ENCODE measurements around the gene PPFIA3. TPM values are rescaled to one million over a fixed set of nuclear protein-coding genes. Genes with fewer than 3 reads are reported as not detected.

Gene PPFIA3
- total and polyA plus RNA-seq, 9 donors: 0.55 to 6.1 (median 3.2) TPM

DNA sequence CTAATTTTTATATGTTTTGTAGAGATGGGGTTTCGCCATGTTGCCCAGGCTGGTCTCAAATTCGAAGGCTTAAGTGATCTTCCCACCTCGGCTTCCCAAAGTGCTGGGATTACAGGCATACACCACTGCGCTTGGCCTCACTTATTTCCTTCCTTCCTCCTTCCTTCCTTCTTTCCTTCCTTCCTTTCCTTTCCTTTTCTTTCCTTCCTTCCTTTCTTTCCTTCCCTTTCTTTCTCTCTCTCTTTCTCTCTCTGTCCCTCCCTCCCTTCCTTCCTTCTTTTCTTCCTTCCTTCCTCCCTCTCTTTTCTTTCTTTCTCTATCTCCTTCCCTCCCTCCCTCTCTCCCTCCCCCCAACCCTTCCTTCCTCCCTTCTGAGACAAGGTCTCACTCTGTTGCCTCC, 75.1 kb downstream of the PPFIA3 start:
- Histone ChIP-seq H3K27me3 (no peaks in the 10 kb centered on the region), H3K9me3 (no peaks in the 10 kb centered on the region), H3K36me3 (no peaks in the 10 kb centered on the region), H3K4me3 (no peak overlapping the region), H3K27ac (no peak overlapping the region), H3K4me1 (ENCODE audit: insufficient read depth) (no peaks in the 10 kb centered on the region)
- DNase-seq: no peak
- WGBS, 3 donors: 85 to 92% (median 92%) methylated on average over 4 of the region's 4 CpGs
- TF ChIP-seq, protein P1, sequence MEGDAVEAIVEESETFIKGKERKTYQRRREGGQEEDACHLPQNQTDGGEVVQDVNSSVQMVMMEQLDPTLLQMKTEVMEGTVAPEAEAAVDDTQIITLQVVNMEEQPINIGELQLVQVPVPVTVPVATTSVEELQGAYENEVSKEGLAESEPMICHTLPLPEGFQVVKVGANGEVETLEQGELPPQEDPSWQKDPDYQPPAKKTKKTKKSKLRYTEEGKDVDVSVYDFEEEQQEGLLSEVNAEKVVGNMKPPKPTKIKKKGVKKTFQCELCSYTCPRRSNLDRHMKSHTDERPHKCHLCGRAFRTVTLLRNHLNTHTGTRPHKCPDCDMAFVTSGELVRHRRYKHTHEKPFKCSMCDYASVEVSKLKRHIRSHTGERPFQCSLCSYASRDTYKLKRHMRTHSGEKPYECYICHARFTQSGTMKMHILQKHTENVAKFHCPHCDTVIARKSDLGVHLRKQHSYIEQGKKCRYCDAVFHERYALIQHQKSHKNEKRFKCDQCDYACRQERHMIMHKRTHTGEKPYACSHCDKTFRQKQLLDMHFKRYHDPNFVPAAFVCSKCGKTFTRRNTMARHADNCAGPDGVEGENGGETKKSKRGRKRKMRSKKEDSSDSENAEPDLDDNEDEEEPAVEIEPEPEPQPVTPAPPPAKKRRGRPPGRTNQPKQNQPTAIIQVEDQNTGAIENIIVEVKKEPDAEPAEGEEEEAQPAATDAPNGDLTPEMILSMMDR (IDR thresholded peaks at IDR 0.05): no peak
- TF ChIP-seq POLR2A (IDR thresholded peaks at IDR 0.05) (no peak), EP300 (IDR thresholded peaks at IDR 0.05) (no peak)
- intact Hi-C loops (cut with DNase I): no loop called here

DNA sequence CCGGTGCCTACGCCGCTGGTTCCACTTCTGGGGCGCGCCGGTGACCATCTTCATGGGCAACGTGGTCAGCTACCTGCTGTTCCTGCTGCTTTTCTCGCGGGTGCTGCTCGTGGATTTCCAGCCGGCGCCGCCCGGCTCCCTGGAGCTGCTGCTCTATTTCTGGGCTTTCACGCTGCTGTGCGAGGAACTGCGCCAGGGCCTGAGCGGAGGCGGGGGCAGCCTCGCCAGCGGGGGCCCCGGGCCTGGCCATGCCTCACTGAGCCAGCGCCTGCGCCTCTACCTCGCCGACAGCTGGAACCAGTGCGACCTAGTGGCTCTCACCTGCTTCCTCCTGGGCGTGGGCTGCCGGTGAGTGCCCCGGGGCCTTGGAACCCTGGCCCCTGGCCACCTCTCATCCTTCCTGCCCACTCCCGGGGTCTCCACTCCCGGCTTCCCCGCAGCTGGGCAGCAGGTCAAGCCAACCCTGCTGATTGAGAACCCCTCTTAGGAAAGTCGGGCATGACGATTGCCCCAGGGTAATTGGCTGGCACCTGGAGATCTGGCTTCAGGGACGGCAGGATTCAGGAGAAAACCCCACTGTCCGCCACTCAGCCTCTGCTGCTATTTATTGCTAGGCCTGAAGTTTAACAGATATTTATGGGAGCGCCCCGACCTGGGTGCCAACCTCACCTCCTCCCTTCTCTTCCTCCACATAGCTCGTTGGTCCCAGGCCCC, 77.3 kb downstream of the PPFIA3 start:
- DNase-seq: peak in 2 of 5 donors; percentile 41 to 42
- intact Hi-C loops (cut with DNase I): no loop called here
- Histone ChIP-seq H3K27ac (no peak overlapping the region), H3K36me3 (no peaks in the 10 kb centered on the region), H3K4me1 (ENCODE audit: insufficient read depth) (no peaks in the 10 kb centered on the region), H3K9me3 (no peaks in the 10 kb centered on the region), H3K27me3 (no peaks in the 10 kb centered on the region), H3K4me3 (no peak overlapping the region)
- 51 to 65% (median 52%) methylated on average over 36 to 40 of the region's 40 CpGs for WGBS, 3 donors
- TF ChIP-seq EP300 (IDR thresholded peaks at IDR 0.05) (no peak), POLR2A (IDR thresholded peaks at IDR 0.05) (no peak)
- TF ChIP-seq, protein P1 (IDR thresholded peaks at IDR 0.05): no peak

GRCh38 chr19:49200238-49200862, 81.0 kb downstream of the PPFIA3 start:
- Histone ChIP-seq H3K9me3 (no peaks in the 10 kb centered on the region), H3K27me3 (no peaks in the 10 kb centered on the region), H3K36me3 (no peaks in the 10 kb centered on the region), H3K4me1 (ENCODE audit: insufficient read depth) (no peaks in the 10 kb centered on the region), H3K27ac (no peak overlapping the region), H3K4me3 (no peak overlapping the region)
- TF ChIP-seq POLR2A (IDR thresholded peaks at IDR 0.05): no peak
- TF ChIP-seq, protein P1 (IDR thresholded peaks at IDR 0.05): no peak
- TF ChIP-seq EP300 (IDR thresholded peaks at IDR 0.05): no peak
- 88 to 89% (median 88%) methylated on average over 29 of the region's 29 CpGs for WGBS, 3 donors
- intact Hi-C loops (cut with DNase I): no loop called here
- DNase-seq: no peak

Small RNAs within 50 kb of the gene (small RNA-seq; reads per million reads assigned to genes)
- gene RN7SL708P: not detected

Other genes starting within 250 kb of the PPFIA3 start
- gene PPP1R15A, start 247.1 kb upstream of the PPFIA3 start, total RNA-seq: 100 to 1,000 TPM in 1 of 7 donors, 10 to 100 TPM in 6; 22.8 to 156 (median 40.1) TPM
- gene PPP1R15A, start 247.1 kb upstream of the PPFIA3 start, polyA plus RNA-seq: 10 to 100 TPM; 63.2 to 66.2 TPM
- gene TULP2, start 220.8 kb upstream of the PPFIA3 start, total RNA-seq: 1 to 10 TPM in 5 of 7 donors, not detected in 2; 1.8 to 3.3 (median 2.5) TPM
- gene TULP2, start 220.8 kb upstream of the PPFIA3 start, polyA plus RNA-seq: under 1 TPM; 0.35 to 0.40 TPM
- gene NUCB1, start 219.2 kb upstream of the PPFIA3 start, total RNA-seq: 100 to 1,000 TPM; 128 to 249 (median 189) TPM
- gene NUCB1, start 219.2 kb upstream of the PPFIA3 start, polyA plus RNA-seq: 100 to 1,000 TPM; 141 to 230 TPM
- under 1 TPM in 4 of 7 donors, not detected in 3; 0.28 to 0.78 (median 0.68) TPM for gene DHDH, start 185.8 kb upstream of the PPFIA3 start, total RNA-seq
- gene DHDH, start 185.8 kb upstream of the PPFIA3 start, polyA plus RNA-seq: under 1 TPM in 1 of 2 donors, not detected in 1; 0.52 TPM
- 10 to 100 TPM; 10.6 to 57.7 (median 45.9) TPM for gene BAX, start 164.7 kb upstream of the PPFIA3 start, total RNA-seq
- gene BAX, start 164.7 kb upstream of the PPFIA3 start, polyA plus RNA-seq: 10 to 100 TPM; 14.6 to 48.1 TPM
- gene FTL, start 154.2 kb upstream of the PPFIA3 start, total RNA-seq: 1,000 to 10,000 TPM; 1,608 to 2,908 (median 2,022) TPM
- gene FTL, start 154.2 kb upstream of the PPFIA3 start, polyA plus RNA-seq: 1,000 to 10,000 TPM; 2,697 to 3,617 TPM
- gene GYS1, start 126.2 kb upstream of the PPFIA3 start, total RNA-seq: 10 to 100 TPM; 16.3 to 33.6 (median 29.0) TPM
- 10 to 100 TPM; 17.0 to 32.5 TPM for gene GYS1, start 126.2 kb upstream of the PPFIA3 start, polyA plus RNA-seq
- 100 to 1,000 TPM in 1 of 7 donors, 10 to 100 TPM in 6; 44.8 to 101 (median 56.6) TPM for gene RUVBL2, start 125.7 kb upstream of the PPFIA3 start, total RNA-seq
- 10 to 100 TPM; 11.4 to 53.1 TPM for gene RUVBL2, start 125.7 kb upstream of the PPFIA3 start, polyA plus RNA-seq
- gene LHB, start 102.5 kb upstream of the PPFIA3 start, total RNA-seq: not detected
- not detected for gene LHB, start 102.5 kb upstream of the PPFIA3 start, polyA plus RNA-seq
- not detected for gene CGB3, start 95.2 kb upstream of the PPFIA3 start, total RNA-seq
- gene CGB3, start 95.2 kb upstream of the PPFIA3 start, polyA plus RNA-seq: not detected
- gene CGB2, start 87.7 kb upstream of the PPFIA3 start, total RNA-seq: not detected
- not detected for gene CGB2, start 87.7 kb upstream of the PPFIA3 start, polyA plus RNA-seq
- gene CGB1, start 82.6 kb upstream of the PPFIA3 start, total RNA-seq: not detected
- not detected for gene CGB1, start 82.6 kb upstream of the PPFIA3 start, polyA plus RNA-seq
- gene CGB5, start 75.7 kb upstream of the PPFIA3 start, total RNA-seq: not detected
- gene CGB5, start 75.7 kb upstream of the PPFIA3 start, polyA plus RNA-seq: not detected
- under 1 TPM in 1 of 7 donors, not detected in 6; 0.46 TPM for gene CGB8, start 70.4 kb upstream of the PPFIA3 start, total RNA-seq
- not detected for gene CGB8, start 70.4 kb upstream of the PPFIA3 start, polyA plus RNA-seq
- not detected for gene CGB7, start 61.8 kb upstream of the PPFIA3 start, total RNA-seq
- under 1 TPM in 1 of 2 donors, not detected in 1; 0.15 TPM for gene CGB7, start 61.8 kb upstream of the PPFIA3 start, polyA plus RNA-seq
- gene NTF4, start 54.7 kb upstream of the PPFIA3 start, total RNA-seq: under 1 TPM in 3 of 7 donors, not detected in 4; 0.23 to 0.46 (median 0.27) TPM
- under 1 TPM in 1 of 2 donors, not detected in 1; 0.13 TPM for gene NTF4, start 54.7 kb upstream of the PPFIA3 start, polyA plus RNA-seq
- not detected for gene KCNA7, start 46.8 kb upstream of the PPFIA3 start, total RNA-seq
- not detected for gene KCNA7, start 46.8 kb upstream of the PPFIA3 start, polyA plus RNA-seq
- 100 to 1,000 TPM; 181 to 284 (median 252) TPM for gene SNRNP70, start 34.1 kb upstream of the PPFIA3 start, total RNA-seq
- gene SNRNP70, start 34.1 kb upstream of the PPFIA3 start, polyA plus RNA-seq: 100 to 1,000 TPM; 133 to 366 TPM
- 1 to 10 TPM; 6.6 to 9.8 (median 8.5) TPM for gene LIN7B, start 5.2 kb upstream of the PPFIA3 start, total RNA-seq
- 1 to 10 TPM in 1 of 2 donors, under 1 TPM in 1; 0.82 to 8.9 TPM for gene LIN7B, start 5.2 kb upstream of the PPFIA3 start, polyA plus RNA-seq
- 1 to 10 TPM in 1 of 7 donors, under 1 TPM in 3, not detected in 3; 0.45 to 1.5 (median 0.46) TPM for gene C19orf73, start 401 bp upstream of the PPFIA3 start, total RNA-seq
- gene C19orf73, start 401 bp upstream of the PPFIA3 start, polyA plus RNA-seq: under 1 TPM in 1 of 2 donors, not detected in 1; 0.42 TPM
- 1 to 10 TPM in 5 of 7 donors, under 1 TPM in 2; 0.36 to 3.0 (median 2.1) TPM for gene HRC, start 35.9 kb downstream of the PPFIA3 start, total RNA-seq
- 10 to 100 TPM in 1 of 2 donors, 1 to 10 TPM in 1; 4.0 to 10.5 TPM for gene HRC, start 35.9 kb downstream of the PPFIA3 start, polyA plus RNA-seq
- 10 to 100 TPM in 2 of 7 donors, 1 to 10 TPM in 5; 1.2 to 12.2 (median 8.2) TPM for gene TRPM4, start 38.2 kb downstream of the PPFIA3 start, total RNA-seq
- 1 to 10 TPM; 1.1 to 5.1 TPM for gene TRPM4, start 38.2 kb downstream of the PPFIA3 start, polyA plus RNA-seq
- gene SLC6A16, start 205.6 kb downstream of the PPFIA3 start, total RNA-seq: 1 to 10 TPM; 1.8 to 9.3 (median 4.6) TPM
- gene SLC6A16, start 205.6 kb downstream of the PPFIA3 start, polyA plus RNA-seq: 1 to 10 TPM; 3.3 to 5.3 TPM
- gene CD37, start 215.9 kb downstream of the PPFIA3 start, total RNA-seq: 10 to 100 TPM in 1 of 7 donors, 1 to 10 TPM in 6; 1.5 to 11.6 (median 5.4) TPM
- 10 to 100 TPM in 1 of 2 donors, 1 to 10 TPM in 1; 3.5 to 21.5 TPM for gene CD37, start 215.9 kb downstream of the PPFIA3 start, polyA plus RNA-seq
- 10 to 100 TPM; 27.8 to 63.1 (median 47.3) TPM for gene TEAD2, start 242.9 kb downstream of the PPFIA3 start, total RNA-seq
- gene TEAD2, start 242.9 kb downstream of the PPFIA3 start, polyA plus RNA-seq: 10 to 100 TPM; 34.0 to 38.4 TPM
- 1 to 10 TPM in 5 of 7 donors, under 1 TPM in 1, not detected in 1; 0.22 to 2.4 (median 1.3) TPM for gene DKKL1, start 244.3 kb downstream of the PPFIA3 start, total RNA-seq
- under 1 TPM; 0.35 to 0.42 TPM for gene DKKL1, start 244.3 kb downstream of the PPFIA3 start, polyA plus RNA-seq